Activated T-helper 1 cell treated with anti-CD3 and anti-CD28 coated beads, Interleukin-2, amount 50 U/mL, for 16 hours (primary cell): Measurements from ENCODE around the gene TMEM266.

Experiments
- DNase-seq, 2 donors: peaks; one replicate each; pipeline ENCODE4 v3.0.0-alpha.2; 2020; ENCODE audit warnings: low read depth in 1 of 2, low spot score in 1 of 2

TMEM266 gene

DNA sequence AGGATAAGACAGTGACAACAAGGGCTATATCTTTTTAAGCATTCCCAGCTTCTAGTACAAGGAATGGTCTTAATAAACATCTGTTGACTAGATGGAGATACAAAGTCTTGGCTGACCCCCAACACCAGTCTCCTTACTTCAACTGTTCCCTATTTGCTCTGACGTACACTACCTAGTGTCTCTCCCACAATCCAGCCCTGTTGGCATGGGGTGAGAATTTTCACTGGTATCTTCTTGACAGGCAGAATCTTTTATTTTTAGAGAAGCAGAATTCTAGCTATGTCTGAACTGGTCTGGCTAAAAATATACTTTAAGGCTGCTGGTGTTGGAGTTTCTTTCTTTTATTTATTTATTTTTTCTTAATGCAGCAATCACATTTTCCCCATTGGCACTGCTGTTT, 169.5 kb downstream of the TMEM266 start:
- DNase-seq = no peak

- DNase-seq = no peak
Measured at GRCh38 chr15:76233921-76234320, 174.1 kb downstream of the TMEM266 start.

DNA sequence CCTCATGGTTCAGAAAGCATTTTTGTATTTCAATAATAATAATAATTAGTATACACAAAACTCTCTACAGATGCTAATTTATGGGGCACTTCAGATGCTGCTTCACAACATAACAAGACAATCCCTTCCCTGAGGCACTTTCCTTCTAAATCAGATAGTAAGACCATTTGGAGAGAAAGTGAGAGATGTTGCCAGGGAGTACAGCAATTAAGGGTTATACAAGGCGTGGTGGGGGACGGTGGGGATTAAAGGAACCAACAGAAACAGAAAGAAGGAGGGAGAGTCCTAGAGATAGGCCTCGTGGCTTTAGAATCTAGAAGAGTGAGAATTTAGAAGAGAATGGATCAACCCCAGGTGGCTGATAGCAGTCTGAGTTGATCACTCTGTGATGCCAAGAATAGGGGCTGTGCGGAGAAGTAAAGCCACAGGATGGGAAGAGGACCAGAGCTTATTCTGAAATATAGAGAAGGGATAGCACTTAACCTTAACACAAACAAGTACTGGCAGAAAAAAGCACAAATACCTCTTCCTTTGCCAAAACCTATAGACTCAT, 174.6 kb downstream of the TMEM266 start:
- no peak for DNase-seq

- DNase-seq = no peak
Measured at GRCh38 chr15:76235186-76235826, 175.5 kb downstream of the TMEM266 start.

GRCh38 chr15:76236350-76236749, 176.6 kb downstream of the TMEM266 start:
- no peak for DNase-seq

GRCh38 chr15:76239786-76240185, 180.0 kb downstream of the TMEM266 start:
- no peak for DNase-seq

DNA sequence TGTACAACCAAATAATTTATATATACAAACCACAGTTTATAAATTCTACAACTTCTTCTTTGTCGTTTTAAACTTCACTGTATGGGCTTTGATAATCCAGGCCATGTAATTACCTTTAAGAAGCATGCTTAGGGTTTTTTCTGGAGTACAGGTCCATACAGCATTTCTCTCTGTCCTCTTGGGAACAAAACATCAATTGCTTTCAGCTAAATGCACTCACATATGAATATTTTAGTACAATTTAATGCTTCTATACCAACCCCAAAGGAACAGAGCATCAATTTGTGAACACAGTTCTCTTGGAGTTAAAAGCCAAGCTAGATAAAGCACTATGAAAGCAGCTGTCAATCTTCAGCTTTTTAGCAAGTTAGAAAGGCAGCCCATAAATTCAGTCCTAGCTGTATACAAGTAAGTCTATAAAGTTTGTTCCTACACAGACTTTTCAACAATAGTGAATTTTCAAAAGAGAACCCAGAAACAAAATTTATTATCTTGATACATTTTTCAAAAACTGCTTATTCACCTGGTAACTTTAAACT, 185.4 kb downstream of the TMEM266 start:
- no peak for DNase-seq

DNA sequence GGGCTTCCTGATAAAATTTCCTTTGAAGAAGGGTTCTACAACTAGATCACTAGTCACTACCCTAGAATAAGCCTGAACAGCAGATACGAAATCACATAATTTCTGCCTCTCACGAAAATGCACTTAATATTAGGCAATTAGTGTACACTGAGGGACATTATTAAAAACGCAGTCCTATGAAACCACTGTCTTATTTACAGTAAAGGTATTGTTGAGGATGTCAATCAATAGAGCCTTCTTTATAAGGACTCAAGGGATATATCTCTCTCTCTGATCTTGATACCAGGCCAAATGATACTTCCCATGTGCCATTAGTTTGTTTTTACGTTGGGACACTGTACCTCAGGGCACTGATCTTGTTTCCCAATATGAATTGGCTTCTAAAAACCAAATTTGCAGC, 191.9 kb downstream of the TMEM266 start:
- no peak for DNase-seq

- DNase-seq = no peak
Measured at GRCh38 chr15:76252249-76252648, 192.5 kb downstream of the TMEM266 start.

DNA sequence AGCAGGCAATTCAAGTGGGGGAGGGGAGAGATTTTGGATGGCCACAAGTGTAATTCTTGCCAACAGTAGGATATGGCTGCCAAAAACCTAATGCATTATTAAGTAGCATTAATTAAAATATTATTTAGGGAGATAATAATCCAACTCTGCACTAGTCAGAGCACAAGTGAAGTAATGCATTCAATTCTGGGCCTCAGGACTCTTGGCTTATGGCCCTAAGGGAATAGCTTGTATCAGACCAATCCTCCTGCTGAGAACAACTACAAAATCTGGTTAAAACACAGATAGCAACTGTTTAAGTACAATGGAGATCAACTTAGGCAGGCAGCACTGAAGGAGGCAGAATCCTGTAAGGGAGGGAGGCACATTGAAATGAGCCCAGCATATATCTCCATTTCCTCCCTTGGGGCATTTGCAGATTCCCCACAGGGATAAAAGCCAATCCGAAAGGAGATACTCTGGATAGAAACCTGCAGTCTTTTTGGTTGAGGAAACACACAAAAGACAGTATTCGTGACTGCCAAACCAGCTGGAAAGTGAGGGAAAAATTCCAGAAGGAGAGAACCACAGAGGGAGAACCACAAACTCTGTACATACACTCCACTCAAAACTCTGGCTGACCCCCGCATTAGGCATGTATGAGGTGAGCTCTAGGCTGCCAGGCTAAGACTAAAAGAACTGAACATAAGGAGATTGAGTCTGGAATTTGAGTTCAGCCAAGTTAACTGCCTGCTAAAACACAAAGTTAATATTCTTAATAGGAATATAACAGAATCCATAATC, 194.1 kb downstream of the TMEM266 start:
- DNase-seq = no peak
